Memory B cell (primary cell): ENCODE results near the gene APRT.
A peak's percentile ranks its signal among the peaks of the same experiment; 100 is the strongest.

Experiments
- ATAC-seq: fragments of 150-1000 bp; cut with Tn5 transposase; 2 replicates; pipeline ENCODE4 v1.10.0; 2021; ENCODE audit warnings: low read depth, mild to moderate bottlenecking, moderate library complexity
- DNase-seq, 2 donors: peaks; one replicate each; pipeline ENCODE4 v3.0.0; 2022; ENCODE audit warnings: low spot score in 2 of 2
- H3K27ac Mint-ChIP-seq: one replicate; pipeline ENCODE4 v1.8.0; 2022; ENCODE audit warnings: mild to moderate bottlenecking, moderate library complexity, mixed read lengths
- H3K27me3 Mint-ChIP-seq: one replicate; pipeline ENCODE4 v1.8.0; 2022; ENCODE audit warnings: mixed read lengths
- H3K36me3 Mint-ChIP-seq: one replicate; pipeline ENCODE4 v1.8.0; 2022; ENCODE audit warnings: mild to moderate bottlenecking, mixed read lengths
- H3K4me1 Mint-ChIP-seq: one replicate; pipeline ENCODE4 v1.8.0; 2022; ENCODE audit warnings: mixed read lengths
- H3K4me3 Mint-ChIP-seq: one replicate; pipeline ENCODE4 v1.8.0; 2022; ENCODE audit warnings: mild to moderate bottlenecking, moderate library complexity, mixed read lengths
- H3K9me3 Mint-ChIP-seq: one replicate; pipeline ENCODE4 v1.8.0; 2022; ENCODE audit warnings: mixed read lengths

Gene APRT

DNA sequence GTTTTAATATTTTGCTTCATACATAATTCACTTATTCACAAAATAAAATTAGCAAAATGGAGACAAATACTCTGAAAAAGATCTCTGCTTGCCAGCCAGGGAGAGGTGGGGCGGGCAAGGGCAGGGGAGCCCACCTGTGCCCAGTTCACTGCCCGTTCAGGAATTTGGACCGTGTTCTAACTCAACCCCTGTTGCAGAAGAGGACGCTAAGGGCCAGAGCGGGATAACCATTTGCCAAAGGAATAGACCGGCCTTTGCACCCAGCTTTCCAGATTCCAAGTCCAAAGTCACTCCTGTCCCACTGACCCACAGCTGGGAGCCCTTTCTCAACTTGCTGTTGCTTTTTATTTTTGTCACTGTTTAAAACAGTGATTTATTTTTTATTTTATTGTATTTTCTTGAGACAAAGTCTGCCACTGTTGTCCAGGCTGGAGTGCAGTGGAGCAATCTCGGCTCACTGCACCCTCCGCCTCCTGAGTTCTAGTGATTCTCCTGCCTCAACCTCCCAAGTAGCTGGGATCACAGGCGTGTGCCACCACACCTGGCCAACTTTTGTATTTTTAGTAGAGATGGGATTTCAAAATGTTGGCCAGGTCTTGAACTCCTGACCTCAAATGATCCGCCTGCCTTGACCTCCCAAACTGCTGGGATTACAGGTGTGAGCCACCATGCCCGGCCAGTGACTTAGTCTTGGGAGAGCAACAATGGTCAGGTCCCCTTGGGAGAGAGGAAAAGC is 24.0 kb downstream of the APRT start:
- no peaks in the 10 kb centered on the region for H3K27me3 Mint-ChIP-seq
- H3K36me3 Mint-ChIP-seq = no peaks in the 10 kb centered on the region
- H3K9me3 Mint-ChIP-seq = no peaks in the 10 kb centered on the region
- no peak for DNase-seq
- H3K27ac Mint-ChIP-seq = no peak overlapping the region
- H3K4me3 Mint-ChIP-seq = no peak overlapping the region
- no peak for ATAC-seq
- peaks cover 24% of the 10 kb centered on the region for H3K4me1 Mint-ChIP-seq

DNA sequence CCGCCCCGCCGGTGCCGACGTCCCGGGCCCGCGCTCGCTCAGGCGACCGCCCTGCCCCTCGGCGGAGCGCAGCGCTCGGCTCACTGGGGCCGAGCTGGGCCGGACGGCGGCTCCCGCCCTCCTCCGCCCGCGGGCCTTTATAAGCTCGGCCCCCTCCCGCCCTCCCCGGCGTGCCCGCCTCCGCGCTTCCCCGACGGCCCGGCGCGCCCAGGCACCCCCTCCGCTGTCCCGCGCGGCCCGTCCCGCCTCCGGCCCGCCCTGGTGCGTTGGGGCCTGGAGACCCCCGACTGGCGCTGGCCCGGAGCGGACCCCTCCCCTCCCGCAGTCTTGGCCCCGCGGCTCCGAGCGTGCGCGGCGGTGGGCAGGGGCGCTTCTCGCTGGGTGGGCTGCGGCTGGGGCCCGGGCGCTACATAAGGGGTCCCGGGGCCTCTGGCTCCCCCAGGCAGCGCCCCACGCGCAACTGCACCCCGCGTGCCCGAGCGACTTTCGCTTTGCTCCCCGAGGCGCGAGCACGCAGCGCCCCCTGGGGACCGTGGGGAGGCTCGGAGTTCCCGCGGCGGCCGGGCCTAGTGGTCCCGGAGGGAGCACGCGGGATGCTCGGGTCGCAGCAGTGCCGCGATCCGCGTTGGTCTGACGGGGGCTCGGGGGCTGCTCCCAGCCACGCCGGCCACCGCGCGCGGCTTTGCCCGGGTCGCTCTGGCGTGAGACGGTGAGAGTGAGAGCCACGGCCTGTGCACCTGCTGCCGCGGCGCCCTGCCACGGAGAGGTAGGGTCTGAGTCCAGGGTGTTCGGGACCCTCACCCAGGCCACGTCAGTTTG is 26.4 kb downstream of the APRT start, which contains the start of gene PIEZO1:
TSS of gene PIEZO1 (minus strand) at position 115 of the 819 bp plus-strand sequence. CDS start 256 bp downstream, outside the sequence.
- ATAC-seq (peak; percentile 54), DNase-seq (peak; percentile 82 to 88)
- Mint-ChIP-seq H3K36me3 (no peaks in the 10 kb centered on the region), H3K27ac (peak within 1 kb of the TSS; percentile 38), H3K27me3 (no peaks in the 10 kb centered on the region), H3K9me3 (no peaks in the 10 kb centered on the region), H3K4me1 (peaks cover 37% of the 10 kb centered on the region), H3K4me3 (peak within 1 kb of the TSS; percentile 76)

DNA sequence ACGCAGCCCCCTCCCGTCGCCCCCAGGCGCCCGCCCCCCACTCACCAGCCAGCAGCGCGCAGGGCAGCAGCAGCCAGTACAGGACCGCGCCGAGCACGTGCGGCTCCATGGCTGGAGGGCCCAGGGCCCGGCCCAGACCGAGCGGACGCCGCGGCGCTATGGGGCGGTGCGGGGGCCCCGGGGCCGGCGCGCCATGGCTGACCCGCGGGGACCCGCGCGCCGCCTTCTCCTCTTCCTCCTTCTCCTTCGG is 26.9 kb downstream of the APRT start:
- H3K4me3 Mint-ChIP-seq = peak overlapping the region; percentile 52
- no peaks in the 10 kb centered on the region for H3K9me3 Mint-ChIP-seq
- H3K4me1 Mint-ChIP-seq = peaks cover 35% of the 10 kb centered on the region

DNA sequence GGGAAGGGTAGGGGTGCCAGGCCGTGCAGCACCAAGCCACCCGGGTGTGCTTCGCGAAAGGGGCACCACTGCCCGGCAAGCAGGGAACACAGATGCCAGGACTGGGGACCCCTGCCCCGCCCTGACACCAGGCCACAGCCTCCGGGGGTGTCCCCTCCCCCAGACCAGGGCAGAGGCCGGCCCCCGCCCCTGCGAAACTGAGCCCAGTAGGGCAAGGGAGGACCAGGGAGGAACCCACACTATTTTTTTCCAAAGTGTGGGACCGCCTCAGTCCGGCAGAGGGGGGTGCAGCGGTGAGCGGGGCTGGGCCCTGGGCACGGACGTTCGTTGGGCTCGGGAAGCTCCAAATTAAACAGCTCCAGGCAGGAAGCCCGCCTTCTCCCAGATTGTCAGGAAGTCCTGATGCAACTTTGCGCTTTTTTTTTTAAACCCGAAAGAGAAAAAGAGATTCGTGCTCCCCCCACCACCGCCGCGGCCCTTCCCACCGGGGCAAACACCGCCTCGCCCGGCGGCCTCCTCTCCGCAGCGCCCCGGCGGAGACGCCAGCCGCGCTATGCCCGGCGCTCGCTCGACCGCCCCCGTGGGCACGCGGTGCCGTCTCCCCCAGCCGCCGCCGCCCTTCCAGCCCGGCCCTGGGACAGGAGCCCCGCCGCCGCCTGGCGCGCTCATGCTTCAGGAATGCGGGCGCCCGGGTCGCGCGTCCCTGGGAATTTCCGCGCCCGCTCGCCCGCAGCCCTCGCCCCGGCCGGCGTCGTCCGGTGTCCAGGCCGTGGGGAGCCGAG is 27.5 kb downstream of the APRT start:
- H3K36me3 Mint-ChIP-seq = no peaks in the 10 kb centered on the region
- H3K4me1 Mint-ChIP-seq = peaks cover 32% of the 10 kb centered on the region
- no peaks in the 10 kb centered on the region for H3K27me3 Mint-ChIP-seq
- H3K4me3 Mint-ChIP-seq = peak overlapping the region; percentile 76
- no peaks in the 10 kb centered on the region for H3K9me3 Mint-ChIP-seq
- H3K27ac Mint-ChIP-seq = peak overlapping the region; percentile 67
- ATAC-seq (peak; percentile 25), DNase-seq (peak in 1 of 2 donors; percentile 57)

More for the DNA sequence above, 26.9 kb downstream of the APRT start:
- DNase-seq (no peak), ATAC-seq (peak; percentile 6)
- Mint-ChIP-seq H3K27ac (no peak overlapping the region), H3K36me3 (no peaks in the 10 kb centered on the region), H3K27me3 (no peaks in the 10 kb centered on the region)

DNA sequence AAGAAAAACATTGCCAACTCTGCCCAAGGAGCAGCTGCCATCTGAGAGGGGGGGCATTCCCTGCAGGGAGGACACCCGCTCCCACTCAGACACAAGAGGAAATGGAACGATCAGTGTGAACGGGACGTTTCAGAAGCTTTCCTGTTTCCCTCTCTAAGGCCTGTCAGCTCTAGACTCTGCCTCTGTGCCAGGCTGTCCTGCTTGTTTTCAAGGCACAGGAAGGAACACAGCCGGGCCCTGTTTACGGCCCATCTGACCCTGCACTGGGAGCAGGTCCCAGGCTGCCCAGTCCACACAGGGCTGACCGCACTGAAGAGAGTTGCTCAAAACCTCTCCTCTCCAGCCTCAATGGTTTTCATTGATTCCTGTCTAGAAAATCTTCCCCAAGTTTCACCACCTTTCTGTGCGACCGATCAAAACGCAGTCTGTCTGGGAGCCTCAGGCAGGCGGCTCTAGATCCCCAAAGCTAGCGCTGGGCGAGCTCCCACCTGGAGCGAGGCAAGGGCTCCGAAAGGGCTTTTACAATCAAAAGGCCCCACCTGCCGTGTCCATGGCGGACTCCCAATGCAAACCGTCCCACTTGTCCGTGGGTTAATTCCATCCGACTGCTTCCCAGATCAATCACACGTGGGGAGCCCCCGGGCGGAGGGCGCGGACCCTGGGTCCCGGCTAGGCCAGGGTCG is 28.2 kb downstream of the APRT start:
- DNase-seq (no peak), ATAC-seq (no peak)
- peaks cover 32% of the 10 kb centered on the region for H3K4me1 Mint-ChIP-seq
- H3K27ac Mint-ChIP-seq = peak overlapping the region; percentile 67
- H3K9me3 Mint-ChIP-seq = no peaks in the 10 kb centered on the region
- H3K27me3 Mint-ChIP-seq = no peaks in the 10 kb centered on the region
- no peaks in the 10 kb centered on the region for H3K36me3 Mint-ChIP-seq
- H3K4me3 Mint-ChIP-seq = peak overlapping the region; percentile 76

DNA sequence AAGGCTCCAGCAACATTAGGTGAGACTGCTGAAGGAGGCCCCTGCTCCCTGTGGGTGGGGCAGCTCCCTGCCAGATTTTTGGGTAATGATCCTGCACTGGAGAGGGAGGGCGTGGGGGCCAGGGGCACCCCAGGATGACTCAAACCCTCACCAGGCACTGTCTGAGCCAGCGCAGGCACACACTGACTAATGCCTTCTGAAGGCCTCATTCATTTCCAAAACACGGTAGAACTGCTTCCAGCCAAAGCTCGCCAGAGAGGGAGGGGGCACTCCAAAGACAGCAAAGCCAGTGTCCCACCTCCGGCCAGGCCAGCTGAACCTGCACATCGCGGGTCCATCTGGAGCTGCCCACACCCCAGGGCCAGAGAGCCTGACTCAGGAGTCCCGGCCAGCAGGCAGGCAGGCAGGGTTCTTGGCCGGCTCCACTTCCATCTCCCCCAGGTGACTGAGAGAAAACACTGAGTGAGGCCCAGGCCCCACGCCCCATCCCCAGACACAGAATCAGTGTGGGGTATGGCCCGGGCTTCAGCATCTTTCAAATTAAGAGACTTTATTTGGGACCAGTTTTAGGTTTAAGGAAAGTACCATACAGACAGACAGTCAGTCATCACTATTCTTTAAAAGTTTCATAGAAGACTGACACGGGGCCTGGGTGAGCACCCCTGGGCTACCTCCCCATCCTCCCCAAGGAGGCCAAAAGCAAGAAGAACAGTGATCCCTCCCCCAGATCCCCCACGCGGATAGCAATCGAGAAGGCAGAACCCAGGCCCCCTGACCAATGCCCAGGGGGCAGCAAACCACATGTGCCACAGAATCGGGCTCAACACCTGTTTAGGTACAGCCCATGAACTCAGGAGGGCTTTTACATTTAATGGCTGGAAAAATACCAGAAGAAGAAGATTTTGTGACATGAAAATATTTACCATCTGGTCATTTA is 29.0 kb downstream of the APRT start:
- Mint-ChIP-seq H3K4me1 (peaks cover 32% of the 10 kb centered on the region), H3K27me3 (no peaks in the 10 kb centered on the region), H3K4me3 (peak overlapping the region; percentile 76), H3K36me3 (no peaks in the 10 kb centered on the region), H3K27ac (peak overlapping the region; percentile 67), H3K9me3 (no peaks in the 10 kb centered on the region)
- no peak for DNase-seq
- no peak for ATAC-seq

DNA sequence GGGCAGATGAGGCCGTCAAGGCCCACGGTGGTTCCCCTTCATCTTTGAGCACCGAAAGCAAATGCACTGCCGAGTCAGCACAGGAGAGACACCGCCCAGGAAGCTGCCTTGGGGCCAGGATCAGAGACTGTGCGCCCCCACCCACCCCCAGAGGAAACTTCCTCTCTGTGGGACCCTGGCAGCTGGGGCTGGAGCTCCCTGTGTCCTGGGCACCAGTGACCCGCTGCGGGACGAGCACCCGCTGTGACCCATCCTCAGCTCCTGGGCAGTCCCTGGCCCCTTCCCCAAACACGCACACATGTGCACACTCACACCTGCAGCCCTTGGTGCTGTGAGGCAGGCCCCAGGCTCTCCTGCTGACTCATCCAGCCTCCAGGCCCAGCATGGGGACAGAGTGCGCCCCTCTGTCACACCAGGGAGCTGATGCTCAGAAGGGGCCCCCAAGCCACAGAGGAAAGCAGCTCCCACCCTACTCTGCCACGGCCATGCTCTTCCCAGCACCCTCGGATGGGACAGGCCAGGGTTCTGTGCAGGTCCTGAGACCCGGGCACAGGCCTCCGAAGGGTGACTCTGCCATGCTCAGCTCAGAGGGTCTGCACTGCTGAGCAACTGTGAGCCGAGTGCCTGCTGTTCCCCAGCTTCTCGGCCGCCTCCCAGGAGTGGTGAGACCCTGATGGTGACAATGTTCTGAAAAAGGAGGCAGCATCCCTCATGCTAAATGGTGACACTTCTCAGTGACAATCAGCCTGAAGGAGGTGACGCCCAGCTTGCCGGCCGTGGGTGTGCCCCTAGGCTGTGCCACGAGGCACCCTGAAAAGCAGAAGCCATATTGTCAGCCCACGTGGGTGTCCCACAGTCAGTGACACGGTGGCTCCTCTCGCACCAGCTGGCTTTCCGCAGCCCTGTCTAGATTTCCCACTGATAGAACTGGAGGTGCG is 30.3 kb downstream of the APRT start:
- ATAC-seq (peak; percentile 69), DNase-seq (peak; percentile 50 to 61)
- Mint-ChIP-seq H3K36me3 (no peaks in the 10 kb centered on the region), H3K9me3 (no peaks in the 10 kb centered on the region), H3K27me3 (no peaks in the 10 kb centered on the region), H3K27ac (peak overlapping the region; percentile 67), H3K4me1 (peaks cover 32% of the 10 kb centered on the region), H3K4me3 (peak overlapping the region; percentile 75)

DNA sequence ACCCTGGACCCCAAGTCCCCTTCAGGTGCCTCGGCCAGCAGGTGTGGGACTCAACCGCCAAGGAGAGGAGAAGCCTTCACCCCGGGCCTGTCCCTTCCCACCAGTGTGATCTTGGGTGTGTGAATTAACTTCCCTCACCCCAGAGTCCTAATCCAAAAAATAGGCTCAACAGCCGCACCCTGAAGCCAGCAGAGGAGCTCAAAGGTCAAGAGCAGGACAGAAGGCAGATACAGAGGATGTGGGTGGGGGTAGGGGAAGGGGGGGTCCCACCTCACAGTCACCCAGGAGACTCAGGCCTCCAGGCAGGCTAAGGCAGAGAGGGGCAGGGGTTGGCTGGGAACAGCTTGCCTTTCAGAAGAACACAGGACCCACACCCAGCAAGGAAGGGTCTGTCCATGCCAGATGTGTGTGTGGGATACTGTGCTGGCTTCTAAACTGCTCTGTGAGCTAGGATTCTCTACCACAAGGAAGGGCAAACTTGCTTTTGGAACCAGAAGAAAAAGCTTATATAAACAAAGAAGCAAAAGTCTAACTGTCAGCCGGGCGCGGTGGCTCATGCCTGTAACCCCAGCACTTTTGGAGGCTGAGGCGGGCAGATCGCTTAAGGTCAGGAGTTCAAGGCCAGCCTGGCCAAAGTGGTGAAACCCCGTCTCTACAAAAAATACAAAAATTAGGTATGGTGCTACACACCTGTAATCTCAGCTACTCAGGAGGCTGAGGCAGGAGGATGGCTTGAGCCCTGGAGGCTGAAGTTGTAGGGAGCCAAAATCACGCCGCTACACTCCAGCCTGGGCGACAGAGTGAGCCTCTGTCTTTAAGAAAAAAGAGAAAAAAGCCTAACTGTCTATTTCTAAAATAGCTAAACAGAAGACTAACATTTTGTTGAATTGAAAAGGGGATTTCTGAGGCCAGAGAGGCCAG is 31.3 kb downstream of the APRT start:
- Mint-ChIP-seq H3K36me3 (no peaks in the 10 kb centered on the region), H3K9me3 (no peaks in the 10 kb centered on the region), H3K4me1 (peaks cover 30% of the 10 kb centered on the region), H3K27me3 (no peaks in the 10 kb centered on the region), H3K4me3 (peak overlapping the region; percentile 75), H3K27ac (peak overlapping the region; percentile 67)
- no peak for ATAC-seq
- no peak for DNase-seq

DNA sequence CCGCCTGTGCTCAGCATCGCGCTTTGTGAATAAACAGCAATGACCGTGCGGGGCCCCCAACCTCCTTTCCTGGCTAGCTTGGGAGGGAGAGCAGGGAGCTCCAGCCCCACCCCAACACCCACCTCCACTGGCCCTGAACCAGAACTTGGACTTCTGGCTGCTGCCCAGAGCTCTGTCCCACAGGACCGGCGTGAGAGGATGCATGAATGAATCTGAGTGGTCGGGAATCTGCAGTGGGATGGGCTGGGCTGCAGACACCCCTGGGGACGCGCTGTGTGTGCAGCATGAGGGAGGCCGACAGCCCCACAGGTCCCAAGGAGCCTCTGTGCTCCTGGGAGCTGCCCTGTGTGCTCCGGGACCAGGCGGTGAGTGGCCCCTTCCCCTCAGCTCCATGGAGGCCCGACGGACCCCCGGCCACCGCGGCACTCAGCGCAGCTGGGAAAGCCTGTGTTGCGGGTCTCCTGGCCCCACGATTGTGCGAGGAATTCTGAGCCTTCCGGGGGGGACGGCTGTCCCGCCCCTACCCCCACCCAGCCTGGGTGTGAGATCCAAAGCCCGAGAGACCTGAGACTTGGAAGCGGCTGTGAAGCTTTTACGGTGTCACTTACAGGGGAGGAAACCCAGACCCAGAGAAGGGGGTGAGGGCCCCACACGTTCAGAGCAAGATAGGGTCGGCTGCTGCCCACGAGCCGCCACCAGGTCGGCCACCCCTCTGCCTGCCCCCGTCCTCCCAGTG is 32.2 kb downstream of the APRT start:
- Mint-ChIP-seq H3K27me3 (no peaks in the 10 kb centered on the region), H3K4me1 (peaks cover 34% of the 10 kb centered on the region), H3K36me3 (no peaks in the 10 kb centered on the region), H3K9me3 (no peaks in the 10 kb centered on the region), H3K27ac (no peak overlapping the region), H3K4me3 (no peak overlapping the region)
- no peak for DNase-seq
- ATAC-seq = no peak

DNA sequence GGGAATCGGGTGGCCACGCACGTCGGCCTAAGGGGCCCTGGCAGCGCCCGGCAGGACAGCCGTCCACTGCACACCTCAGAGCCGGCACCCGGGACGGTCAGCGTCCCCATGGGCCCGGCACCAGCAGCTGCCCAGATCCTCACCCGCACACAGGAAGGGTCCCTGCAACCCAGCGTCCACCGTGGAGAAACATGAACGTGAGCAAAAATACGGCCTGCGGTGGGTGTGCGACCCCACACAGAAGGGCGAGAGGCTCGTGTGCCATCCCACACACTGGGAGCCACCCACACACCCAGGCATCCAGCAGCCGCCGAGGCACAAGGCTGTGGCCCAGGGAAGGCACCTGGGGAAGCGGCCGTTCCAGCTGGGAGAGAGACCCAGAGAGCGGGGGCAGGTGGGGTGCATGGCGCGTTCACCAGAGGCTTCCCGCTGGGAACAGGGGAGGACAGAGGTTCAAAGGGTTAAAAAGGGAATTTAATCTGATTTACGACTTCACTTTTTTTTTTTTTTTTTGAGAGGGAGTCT is 33.1 kb downstream of the APRT start:
- Mint-ChIP-seq H3K4me1 (peaks cover 33% of the 10 kb centered on the region), H3K4me3 (no peak overlapping the region), H3K36me3 (no peaks in the 10 kb centered on the region), H3K27ac (peak overlapping the region; percentile 28), H3K9me3 (no peaks in the 10 kb centered on the region), H3K27me3 (no peaks in the 10 kb centered on the region)
- DNase-seq (no peak), ATAC-seq (no peak)

DNA sequence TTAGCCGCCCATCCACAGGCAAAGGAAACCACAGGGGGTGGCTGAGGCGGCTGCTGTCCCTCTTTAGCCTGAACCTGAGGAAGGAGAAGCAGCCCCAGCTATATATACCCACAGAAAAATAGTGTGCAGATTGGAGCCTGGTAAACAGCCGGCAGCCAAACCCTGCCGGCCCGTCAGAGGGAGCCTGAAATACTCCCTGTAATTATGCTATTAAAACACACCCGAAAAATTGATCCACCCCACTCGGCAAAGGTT is 33.5 kb downstream of the APRT start:
- Mint-ChIP-seq H3K27me3 (no peaks in the 10 kb centered on the region), H3K4me1 (peaks cover 29% of the 10 kb centered on the region), H3K27ac (peak overlapping the region; percentile 28), H3K36me3 (no peaks in the 10 kb centered on the region), H3K9me3 (no peaks in the 10 kb centered on the region), H3K4me3 (no peak overlapping the region)
- DNase-seq (no peak), ATAC-seq (no peak)
